Endothelial cell (in vitro differentiated cells): Measurements from ENCODE around the gene PCDH1. TPM values are rescaled to one million over a fixed set of nuclear protein-coding genes. Genes with fewer than 3 reads are reported as not detected.

ENCODE experiments used
- DNase-seq: peaks from one replicate; pipeline ENCODE4 v3.0.0; 2021; ENCODE audit warnings: low spot score
- H3K27ac Mint-ChIP-seq: one replicate; pipeline ENCODE4 v1.8.0; 2021; ENCODE audit warnings: mixed read lengths, inconsistent platforms; ENCODE audit not compliant: unreplicated experiment
- H3K27me3 Mint-ChIP-seq: one replicate; pipeline ENCODE4 v1.8.0; 2021; ENCODE audit warnings: mild to moderate bottlenecking, moderate library complexity, mixed read lengths, inconsistent platforms; ENCODE audit not compliant: unreplicated experiment
- H3K36me3 Mint-ChIP-seq: one replicate; pipeline ENCODE4 v1.8.0; 2021; ENCODE audit warnings: mild to moderate bottlenecking, low read depth, mixed read lengths, inconsistent platforms; ENCODE audit not compliant: unreplicated experiment
- H3K4me1 Mint-ChIP-seq: one replicate; pipeline ENCODE4 v1.8.0; 2021; ENCODE audit warnings: mild to moderate bottlenecking, mixed read lengths, inconsistent platforms; ENCODE audit not compliant: unreplicated experiment
- H3K4me3 Mint-ChIP-seq: one replicate; pipeline ENCODE4 v1.8.0; 2021; ENCODE audit warnings: mild to moderate bottlenecking, mixed read lengths, inconsistent platforms; ENCODE audit not compliant: unreplicated experiment
- H3K9me3 Mint-ChIP-seq: one replicate; pipeline ENCODE4 v1.8.0; 2021; ENCODE audit warnings: mixed read lengths, inconsistent platforms; ENCODE audit not compliant: unreplicated experiment
- total RNA-seq: library from RNA; stranded (reverse); fragmentation: NEBNext Ultra II Directional; extraction: Animal tissue kit (Norgen Biotek cat#: 25700); gene quantifications from one replicate; pipeline ENCODE4 v1.2.1, GENCODE V29; 2021; ENCODE audit not compliant: unreplicated experiment
- TF ChIP-seq, protein P1 (sequence below): fragments of 200-600 bp; sonication (generic); IDR thresholded peaks from one replicate; pipeline ENCODE4 v1.5.0; 2021; ENCODE audit warnings: antibody characterized with exemption; ENCODE audit not compliant: unreplicated experiment

The PCDH1 gene
- total RNA-seq, 1 donor from 2014 or later = 140 TPM

DNA sequence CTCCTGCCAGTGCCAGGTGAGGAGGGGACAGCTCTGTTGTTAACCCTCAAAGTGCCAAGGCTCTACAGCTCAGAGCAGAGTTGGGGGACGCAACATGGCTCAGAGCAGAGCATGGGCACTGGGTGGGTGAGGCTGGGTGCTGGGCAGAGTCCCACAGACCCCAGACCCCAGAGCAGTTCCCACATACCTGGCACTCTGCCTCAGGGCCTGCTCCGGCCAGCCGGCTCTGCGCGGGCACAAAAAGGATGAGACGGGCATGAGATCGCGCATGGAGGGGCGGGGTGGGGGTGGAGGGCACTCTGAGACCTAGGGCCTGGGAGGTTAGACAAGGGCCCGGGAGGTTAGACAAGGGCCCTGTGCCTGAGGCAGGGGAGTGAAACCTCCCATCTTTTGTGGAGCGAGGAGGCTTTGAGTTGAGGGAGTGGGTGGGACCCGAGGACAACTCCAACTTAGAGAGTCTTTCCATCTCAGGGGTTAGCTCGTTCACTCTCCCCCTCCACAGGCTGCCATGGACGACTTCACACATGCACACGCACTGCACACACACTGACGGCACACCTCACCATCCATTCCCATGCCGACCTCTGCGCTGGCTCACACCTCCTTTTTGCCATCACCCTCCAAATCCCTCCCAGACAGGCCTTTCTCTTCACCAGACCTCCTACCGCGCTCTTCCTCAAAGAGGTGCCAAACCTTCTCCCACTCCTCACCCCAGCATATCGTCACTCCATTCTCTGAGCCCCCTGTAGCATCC lies 22.0 kb downstream of the PCDH1 start:
- Mint-ChIP-seq H3K27ac (peak overlapping the region; percentile 61), H3K36me3 (peaks cover 35% of the 10 kb centered on the region), H3K27me3 (peaks cover 5% of the 10 kb centered on the region), H3K4me3 (peak overlapping the region; percentile 52), H3K4me1 (peaks cover 41% of the 10 kb centered on the region), H3K9me3 (no peaks in the 10 kb centered on the region)
- DNase-seq = no peak
- TF ChIP-seq, protein P1, sequence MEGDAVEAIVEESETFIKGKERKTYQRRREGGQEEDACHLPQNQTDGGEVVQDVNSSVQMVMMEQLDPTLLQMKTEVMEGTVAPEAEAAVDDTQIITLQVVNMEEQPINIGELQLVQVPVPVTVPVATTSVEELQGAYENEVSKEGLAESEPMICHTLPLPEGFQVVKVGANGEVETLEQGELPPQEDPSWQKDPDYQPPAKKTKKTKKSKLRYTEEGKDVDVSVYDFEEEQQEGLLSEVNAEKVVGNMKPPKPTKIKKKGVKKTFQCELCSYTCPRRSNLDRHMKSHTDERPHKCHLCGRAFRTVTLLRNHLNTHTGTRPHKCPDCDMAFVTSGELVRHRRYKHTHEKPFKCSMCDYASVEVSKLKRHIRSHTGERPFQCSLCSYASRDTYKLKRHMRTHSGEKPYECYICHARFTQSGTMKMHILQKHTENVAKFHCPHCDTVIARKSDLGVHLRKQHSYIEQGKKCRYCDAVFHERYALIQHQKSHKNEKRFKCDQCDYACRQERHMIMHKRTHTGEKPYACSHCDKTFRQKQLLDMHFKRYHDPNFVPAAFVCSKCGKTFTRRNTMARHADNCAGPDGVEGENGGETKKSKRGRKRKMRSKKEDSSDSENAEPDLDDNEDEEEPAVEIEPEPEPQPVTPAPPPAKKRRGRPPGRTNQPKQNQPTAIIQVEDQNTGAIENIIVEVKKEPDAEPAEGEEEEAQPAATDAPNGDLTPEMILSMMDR = no peak

DNA sequence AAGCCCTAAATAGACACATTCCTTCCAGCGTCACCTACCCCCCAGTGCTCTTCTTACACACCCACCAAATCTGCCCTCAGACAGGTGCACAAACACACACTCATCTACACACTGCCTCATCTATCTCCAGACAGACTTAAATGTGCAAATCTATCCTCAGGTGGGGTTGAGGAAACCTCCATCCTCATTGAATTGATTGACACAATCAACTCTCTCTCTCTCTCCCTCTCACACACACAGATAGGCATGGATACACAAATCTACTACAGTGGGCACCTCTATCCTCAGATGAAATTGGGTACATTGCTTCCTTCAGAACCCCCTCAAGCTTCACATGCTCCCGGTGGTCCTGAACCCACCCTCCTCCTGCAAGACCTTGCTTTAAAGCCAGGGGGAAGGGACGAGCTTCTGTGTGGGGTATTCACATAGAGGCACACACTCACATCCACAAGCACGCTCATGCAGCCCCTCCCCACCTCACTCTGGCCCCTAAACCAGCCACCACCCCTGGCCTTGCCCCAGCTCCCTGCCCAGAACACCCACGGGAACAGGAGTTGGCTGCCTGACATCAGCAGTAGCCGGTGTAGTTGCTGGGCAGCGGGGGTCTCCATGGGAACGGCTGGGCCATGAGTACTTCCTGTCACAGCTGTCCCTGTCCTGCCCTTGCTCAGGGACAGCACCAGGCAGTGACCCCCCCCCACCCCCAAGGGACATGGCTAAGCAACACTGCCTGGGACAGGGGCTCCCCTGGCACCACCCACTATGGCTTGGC lies 22.8 kb downstream of the PCDH1 start:
- Mint-ChIP-seq H3K4me1 (peaks cover 45% of the 10 kb centered on the region), H3K36me3 (peaks cover 33% of the 10 kb centered on the region), H3K27ac (peak overlapping the region; percentile 75), H3K27me3 (peaks cover 5% of the 10 kb centered on the region), H3K4me3 (peak overlapping the region; percentile 40), H3K9me3 (no peaks in the 10 kb centered on the region)
- TF ChIP-seq, protein P1 = no peak
- no peak for DNase-seq

DNA sequence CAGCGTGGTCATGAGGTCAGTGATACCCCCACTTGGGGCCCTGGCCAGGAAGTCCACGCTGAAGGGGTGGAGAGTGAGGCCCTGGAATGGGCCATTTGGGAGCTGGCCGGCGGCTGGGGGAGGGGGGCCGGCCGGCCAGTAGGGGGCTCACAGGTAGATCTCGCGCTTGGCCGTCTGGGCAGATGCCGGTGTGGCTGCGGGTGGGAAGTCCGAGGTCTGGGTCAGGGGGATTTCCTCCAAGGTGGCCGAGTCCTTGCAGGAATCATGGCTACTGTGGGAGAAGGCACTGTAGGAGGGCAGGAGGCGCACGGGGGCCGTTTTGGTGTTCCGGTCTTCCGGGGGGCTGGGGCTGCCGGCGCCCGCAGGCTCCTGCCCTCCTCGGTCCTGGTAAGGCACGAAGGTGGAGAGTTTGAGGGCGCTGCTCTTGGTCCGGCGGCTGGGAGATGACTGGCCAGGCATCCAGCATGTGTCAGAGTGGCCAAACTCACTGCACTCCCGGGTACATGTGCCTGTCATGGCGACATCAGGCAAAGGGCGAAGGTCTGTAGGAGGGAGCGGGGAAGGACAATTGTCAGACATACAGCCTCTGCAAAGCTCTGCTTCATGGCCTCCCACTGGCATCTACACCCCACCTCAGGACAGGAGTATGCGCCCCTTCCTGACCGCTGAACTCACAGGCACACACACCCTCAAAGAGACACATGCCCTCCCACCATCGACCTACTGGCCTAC lies 24.1 kb downstream of the PCDH1 start:
- Mint-ChIP-seq H3K9me3 (no peaks in the 10 kb centered on the region), H3K27ac (no peak overlapping the region), H3K27me3 (peaks cover 6% of the 10 kb centered on the region), H3K36me3 (peaks cover 34% of the 10 kb centered on the region), H3K4me1 (peaks cover 40% of the 10 kb centered on the region), H3K4me3 (peak overlapping the region; percentile 29)
- DNase-seq = no peak
- TF ChIP-seq, protein P1 = peak; percentile 30

DNA sequence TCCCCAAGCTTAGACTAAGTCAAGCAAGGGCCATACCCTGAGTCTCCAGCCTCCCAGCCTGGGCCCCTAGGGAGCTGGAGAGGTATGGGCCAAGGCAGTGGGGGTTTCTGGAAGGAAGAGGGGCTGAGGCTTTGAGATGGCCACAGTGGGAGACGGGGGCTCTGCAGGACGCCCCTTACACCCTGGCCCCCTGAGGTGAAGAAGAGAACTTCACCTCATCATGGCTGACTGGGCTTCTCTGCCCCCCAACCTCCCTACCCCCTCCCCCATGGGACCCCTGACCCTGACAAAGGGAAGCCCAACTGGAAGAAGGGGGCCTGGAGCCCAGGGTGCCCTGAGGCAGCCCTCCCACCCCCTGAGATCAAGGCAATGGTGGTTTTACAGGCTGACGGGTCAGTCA lies 25.8 kb downstream of the PCDH1 start:
- Mint-ChIP-seq H3K4me3 (no peak overlapping the region), H3K27ac (no peak overlapping the region), H3K4me1 (peaks cover 41% of the 10 kb centered on the region), H3K9me3 (no peaks in the 10 kb centered on the region), H3K36me3 (peaks cover 34% of the 10 kb centered on the region), H3K27me3 (peaks cover 13% of the 10 kb centered on the region)
- TF ChIP-seq, protein P1 = no peak
- DNase-seq = no peak
